ENCODE data around the gene NKX2-3. TPM values are rescaled to one million over a fixed set of nuclear protein-coding genes. Genes with fewer than 3 reads are reported as not detected.
A peak's percentile ranks its signal among the peaks of the same experiment; 100 is the strongest.

Gene NKX2-3
- polyA plus RNA-seq, 3 donors, result not detected

DNA sequence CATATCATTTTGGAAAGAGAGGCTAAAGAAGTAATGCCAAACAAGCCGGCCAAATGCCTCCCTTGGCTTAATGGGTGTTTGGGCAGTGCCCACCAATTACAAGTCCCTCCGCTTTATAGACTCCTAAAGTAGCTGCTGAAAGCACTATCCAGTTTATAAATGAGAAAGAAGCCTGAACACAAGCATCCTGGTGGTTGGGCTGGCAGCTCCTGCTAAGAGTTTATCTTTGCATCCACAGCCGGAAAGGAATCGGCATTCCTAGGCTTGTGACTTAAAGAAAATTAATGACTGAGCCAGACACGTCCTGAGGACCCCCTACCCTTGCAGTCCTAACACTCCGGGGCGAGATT, 13.1 kb upstream of the NKX2-3 start:
- Histone ChIP-seq H4K20me1 (ENCODE audit: insufficient read depth, low read length) (no peaks in the 10 kb centered on the region), H3K27me3 (ENCODE audit: control insufficient read depth in 2 of 2, insufficient read depth in 2 of 2, low read length in 2 of 2) (peaks cover 28 to 60% of the 10 kb centered on the region in 2 donors), H3K9me3 (replicated peaks in 1 of 2; ENCODE audit: control insufficient read depth in 1 of 2, insufficient read depth in 1 of 2, low read length in 2 of 2) (peaks cover 4 to 10% of the 10 kb centered on the region in 2 donors), H2AFZ (ENCODE audit: insufficient read depth, low read depth, low read length, poor library complexity, severe bottlenecking) (no peak overlapping the region), H3K9ac (ENCODE audit: insufficient read depth, low read length, poor library complexity, severe bottlenecking) (no peak overlapping the region), H3K4me3 (replicated peaks in 1 of 3; ENCODE audit: low read depth in 2 of 3, low read length in 3 of 3) (no peak overlapping the region), H3K27ac (ENCODE audit: low read depth in 1 of 2, low read length in 2 of 2) (no peak overlapping the region), H3K4me1 (ENCODE audit: control insufficient read depth in 1 of 2, insufficient read depth in 2 of 2, low read length in 2 of 2) (peaks cover 4 to 18% of the 10 kb centered on the region in 2 donors), H3K79me2 (ENCODE audit: insufficient read depth, low read length) (no peaks in the 10 kb centered on the region), H3K4me2 (replicated peaks; ENCODE audit: extremely low read depth, low read length, poor library complexity, severe bottlenecking) (no peak overlapping the region), H3K36me3 (replicated peaks in 1 of 2; ENCODE audit: control insufficient read depth in 1 of 2, insufficient read depth in 2 of 2, low read length in 2 of 2) (no peaks in the 10 kb centered on the region)
- intact Hi-C loops (cut with micrococcal nuclease), result no loop called here
- Mint-ChIP-seq H3K27ac (no peak overlapping the region), H3K4me1 (peaks cover 20% of the 10 kb centered on the region), H3K4me3 (peak overlapping the region in 1 of 2 donors; percentile 84), H3K27me3 (ENCODE audit: low read depth in 3 of 3) (peaks cover 56 to 70% (median 61%) of the 10 kb centered on the region in 3 donors), H3K36me3 (peaks cover 0 to 2% of the 10 kb centered on the region in 2 donors), H3K9me3 (peaks cover 0 to 15% (median 5%) of the 10 kb centered on the region in 7 donors)
- WGBS (ENCODE audit: insufficient coverage), result 85% methylated on average over 2 of the region's 7 CpGs
- TF ChIP-seq CTCF (IDR thresholded peaks at IDR 0.05), result no peak
- no peak for DNase-seq

- Mint-ChIP-seq H3K4me1 (peaks cover 20% of the 10 kb centered on the region), H3K4me3 (peak overlapping the region in 1 of 2 donors; percentile 84), H3K27ac (no peak overlapping the region), H3K27me3 (ENCODE audit: low read depth in 3 of 3) (peaks cover 57 to 72% (median 65%) of the 10 kb centered on the region in 3 donors), H3K36me3 (peaks cover 0 to 2% of the 10 kb centered on the region in 2 donors), H3K9me3 (peaks cover 0 to 15% (median 5%) of the 10 kb centered on the region in 7 donors)
- H3K9me3 ChIP-seq (replicated peaks in 1 of 2; ENCODE audit: control insufficient read depth in 1 of 2, insufficient read depth in 1 of 2, low read length in 2 of 2), result peaks cover 4 to 10% of the 10 kb centered on the region in 2 donors
- H2AFZ ChIP-seq (ENCODE audit: insufficient read depth, low read depth, low read length, poor library complexity, severe bottlenecking), result peak overlapping the region; percentile 49
- no peak overlapping the region for H3K9ac ChIP-seq (ENCODE audit: insufficient read depth, low read length, poor library complexity, severe bottlenecking)
- peak overlapping the region in 1 of 3 experiments; percentile 53 for H3K4me3 ChIP-seq (replicated peaks in 1 of 3; ENCODE audit: low read depth in 2 of 3, low read length in 3 of 3)
- intact Hi-C loops (cut with micrococcal nuclease), result no loop called here
- no peak overlapping the region for H3K27ac ChIP-seq (ENCODE audit: low read depth in 1 of 2, low read length in 2 of 2)
- peaks cover 25 to 66% of the 10 kb centered on the region in 2 donors for H3K27me3 ChIP-seq (ENCODE audit: control insufficient read depth in 2 of 2, insufficient read depth in 2 of 2, low read length in 2 of 2)
- H3K36me3 ChIP-seq (replicated peaks in 1 of 2; ENCODE audit: control insufficient read depth in 1 of 2, insufficient read depth in 2 of 2, low read length in 2 of 2), result no peaks in the 10 kb centered on the region
- 0% methylated on average over 35 of the region's 48 CpGs for WGBS (ENCODE audit: insufficient coverage)
- H3K4me2 ChIP-seq (replicated peaks; ENCODE audit: extremely low read depth, low read length, poor library complexity, severe bottlenecking), result peak overlapping the region; percentile 50
- no peak for DNase-seq
- no peaks in the 10 kb centered on the region for H3K79me2 ChIP-seq (ENCODE audit: insufficient read depth, low read length)
- no peaks in the 10 kb centered on the region for H4K20me1 ChIP-seq (ENCODE audit: insufficient read depth, low read length)
- peaks cover 4 to 18% of the 10 kb centered on the region in 2 donors for H3K4me1 ChIP-seq (ENCODE audit: control insufficient read depth in 1 of 2, insufficient read depth in 2 of 2, low read length in 2 of 2)
- no peak for TF ChIP-seq CTCF (IDR thresholded peaks at IDR 0.05)
Observed at GRCh38 chr10:99520040-99520846, 12.5 kb upstream of the NKX2-3 start.
